Measurements from ENCODE around the gene ADK. TPM values are rescaled to one million over a fixed set of nuclear protein-coding genes. Genes with fewer than 3 reads are reported as not detected.

The ADK gene
- total RNA-seq, 1 donor from 2014 or later = 26.2 TPM

DNA sequence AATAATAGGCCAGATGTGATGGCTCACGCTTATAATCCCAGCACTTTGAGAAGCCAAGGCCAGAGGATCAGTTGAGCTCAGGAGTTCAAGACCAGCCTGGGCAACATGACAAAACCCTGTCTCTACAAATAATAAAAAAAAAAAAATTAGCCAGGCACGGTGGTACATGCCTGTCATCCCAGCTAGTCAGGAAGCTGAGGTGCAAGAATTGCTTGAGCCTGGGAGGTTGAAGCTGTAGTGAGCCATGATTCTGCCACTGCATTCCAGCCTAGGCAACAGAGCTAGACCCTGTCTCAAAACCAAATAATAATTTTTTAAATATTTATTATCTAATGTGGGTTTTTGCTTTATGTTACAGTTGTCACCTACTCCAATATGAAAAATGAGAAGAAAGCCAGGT, 178.9 kb downstream of the ADK start:
- no peak for DNase-seq (ENCODE audit: low spot score in 2 of 2, unreplicated experiment in 2 of 2)
- H3K27me3 Mint-ChIP-seq (ENCODE audit: low read depth) = no peaks in the 10 kb centered on the region
- H3K36me3 Mint-ChIP-seq = peaks cover 12% of the 10 kb centered on the region
- H3K27ac Mint-ChIP-seq = no peak overlapping the region
- H3K4me3 Mint-ChIP-seq = no peak overlapping the region
- peaks cover 15% of the 10 kb centered on the region for H3K9me3 Mint-ChIP-seq
- peaks cover 8% of the 10 kb centered on the region for H3K4me1 Mint-ChIP-seq
- TF ChIP-seq, protein P1, sequence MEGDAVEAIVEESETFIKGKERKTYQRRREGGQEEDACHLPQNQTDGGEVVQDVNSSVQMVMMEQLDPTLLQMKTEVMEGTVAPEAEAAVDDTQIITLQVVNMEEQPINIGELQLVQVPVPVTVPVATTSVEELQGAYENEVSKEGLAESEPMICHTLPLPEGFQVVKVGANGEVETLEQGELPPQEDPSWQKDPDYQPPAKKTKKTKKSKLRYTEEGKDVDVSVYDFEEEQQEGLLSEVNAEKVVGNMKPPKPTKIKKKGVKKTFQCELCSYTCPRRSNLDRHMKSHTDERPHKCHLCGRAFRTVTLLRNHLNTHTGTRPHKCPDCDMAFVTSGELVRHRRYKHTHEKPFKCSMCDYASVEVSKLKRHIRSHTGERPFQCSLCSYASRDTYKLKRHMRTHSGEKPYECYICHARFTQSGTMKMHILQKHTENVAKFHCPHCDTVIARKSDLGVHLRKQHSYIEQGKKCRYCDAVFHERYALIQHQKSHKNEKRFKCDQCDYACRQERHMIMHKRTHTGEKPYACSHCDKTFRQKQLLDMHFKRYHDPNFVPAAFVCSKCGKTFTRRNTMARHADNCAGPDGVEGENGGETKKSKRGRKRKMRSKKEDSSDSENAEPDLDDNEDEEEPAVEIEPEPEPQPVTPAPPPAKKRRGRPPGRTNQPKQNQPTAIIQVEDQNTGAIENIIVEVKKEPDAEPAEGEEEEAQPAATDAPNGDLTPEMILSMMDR (IDR thresholded peaks at IDR 0.05; ENCODE audit: unreplicated experiment) = no peak

DNA sequence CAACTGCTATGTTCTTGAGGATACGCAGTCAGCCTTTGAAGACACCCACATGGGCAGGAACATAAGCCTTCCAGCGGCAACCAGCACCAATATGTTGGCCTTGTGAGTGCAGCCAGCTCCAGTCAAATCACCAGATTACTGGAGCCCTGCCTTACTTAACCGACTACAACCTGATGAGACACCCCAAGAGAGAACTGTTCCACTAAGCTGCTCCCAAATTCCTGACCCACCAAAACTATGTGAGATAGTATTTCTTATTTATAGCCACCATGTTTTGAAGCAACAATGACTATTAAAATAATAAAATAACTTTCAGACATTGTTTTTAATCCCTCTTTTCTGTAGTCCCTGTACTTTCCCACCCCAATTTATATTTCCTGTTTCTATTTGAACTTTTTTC, 179.6 kb downstream of the ADK start:
- TF ChIP-seq, protein P1 (IDR thresholded peaks at IDR 0.05; ENCODE audit: unreplicated experiment) = no peak
- Mint-ChIP-seq H3K4me1 (peaks cover 8% of the 10 kb centered on the region), H3K4me3 (no peak overlapping the region), H3K9me3 (peaks cover 17% of the 10 kb centered on the region), H3K27me3 (ENCODE audit: low read depth) (no peaks in the 10 kb centered on the region), H3K36me3 (peaks cover 12% of the 10 kb centered on the region), H3K27ac (no peak overlapping the region)
- DNase-seq (ENCODE audit: low spot score in 2 of 2, unreplicated experiment in 2 of 2) = no peak

DNA sequence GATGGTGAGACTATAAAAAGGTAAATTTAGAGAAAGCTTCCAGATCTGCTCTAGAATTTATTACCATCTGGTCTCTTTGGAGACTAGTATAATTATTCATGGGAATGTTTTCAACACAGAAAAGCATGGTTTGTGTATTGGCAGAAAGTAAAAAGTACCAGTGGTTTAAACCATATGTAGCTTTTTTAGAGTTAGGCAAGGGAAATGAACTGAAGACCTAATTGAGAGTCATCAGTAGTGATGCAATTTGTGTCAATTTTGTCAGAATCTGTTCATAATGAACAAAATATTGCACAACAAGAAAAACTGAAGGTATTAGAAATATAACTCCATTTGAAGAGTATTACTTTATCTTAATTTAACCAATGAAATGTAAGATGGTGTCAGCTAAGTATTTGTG, 181.4 kb downstream of the ADK start:
- peaks cover 8% of the 10 kb centered on the region for H3K4me1 Mint-ChIP-seq
- TF ChIP-seq, protein P1 (IDR thresholded peaks at IDR 0.05; ENCODE audit: unreplicated experiment) = no peak
- H3K27me3 Mint-ChIP-seq (ENCODE audit: low read depth) = no peaks in the 10 kb centered on the region
- no peak for DNase-seq (ENCODE audit: low spot score in 2 of 2, unreplicated experiment in 2 of 2)
- no peak overlapping the region for H3K27ac Mint-ChIP-seq
- H3K4me3 Mint-ChIP-seq = no peak overlapping the region
- H3K36me3 Mint-ChIP-seq = peaks cover 12% of the 10 kb centered on the region
- peaks cover 12% of the 10 kb centered on the region for H3K9me3 Mint-ChIP-seq

DNA sequence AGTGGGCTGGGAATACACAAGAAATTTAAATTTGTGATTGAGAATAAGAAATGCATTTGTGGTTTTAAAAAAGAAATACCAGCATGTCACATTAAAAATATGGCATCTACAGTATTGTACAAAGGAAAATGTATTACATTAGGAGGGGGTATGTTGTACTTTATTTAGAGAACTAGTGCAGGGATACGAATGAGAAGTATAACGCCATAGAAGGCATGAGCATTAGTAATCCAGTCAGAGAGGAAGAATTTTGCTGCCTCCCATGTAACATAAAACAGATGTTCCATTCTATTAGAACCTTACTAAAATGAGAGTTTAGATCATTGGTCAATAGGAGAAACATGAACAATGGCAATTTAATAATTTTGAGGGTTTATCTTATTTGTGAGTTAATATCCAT, 182.2 kb downstream of the ADK start:
- DNase-seq (ENCODE audit: low spot score in 2 of 2, unreplicated experiment in 2 of 2) = no peak
- peaks cover 8% of the 10 kb centered on the region for H3K4me1 Mint-ChIP-seq
- no peak overlapping the region for H3K4me3 Mint-ChIP-seq
- no peaks in the 10 kb centered on the region for H3K27me3 Mint-ChIP-seq (ENCODE audit: low read depth)
- TF ChIP-seq, protein P1 (IDR thresholded peaks at IDR 0.05; ENCODE audit: unreplicated experiment) = no peak
- H3K27ac Mint-ChIP-seq = peak overlapping the region; percentile 32
- H3K9me3 Mint-ChIP-seq = peaks cover 12% of the 10 kb centered on the region
- peaks cover 12% of the 10 kb centered on the region for H3K36me3 Mint-ChIP-seq

DNA sequence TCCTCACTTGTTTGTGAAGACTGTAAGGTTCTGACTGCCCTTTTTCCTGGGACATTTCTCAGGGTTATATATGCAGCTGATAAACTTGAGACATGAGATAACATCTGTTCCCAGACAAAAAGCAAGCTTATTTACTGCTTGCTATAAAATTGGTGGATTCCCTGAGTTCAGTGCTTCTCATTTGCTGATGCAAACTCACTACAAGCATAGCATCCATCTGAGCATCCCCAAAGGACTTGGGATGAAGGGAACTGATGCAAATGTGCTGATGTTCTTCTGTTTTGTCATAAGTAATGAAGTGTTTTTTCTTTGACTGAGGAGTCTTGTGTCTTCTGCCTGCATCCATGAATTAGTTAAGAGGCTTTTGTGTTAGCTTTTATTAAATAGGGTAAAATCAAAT, 183.2 kb downstream of the ADK start:
- H3K4me3 Mint-ChIP-seq = no peak overlapping the region
- H3K27me3 Mint-ChIP-seq (ENCODE audit: low read depth) = no peaks in the 10 kb centered on the region
- H3K27ac Mint-ChIP-seq = no peak overlapping the region
- no peak for DNase-seq (ENCODE audit: low spot score in 2 of 2, unreplicated experiment in 2 of 2)
- peaks cover 12% of the 10 kb centered on the region for H3K36me3 Mint-ChIP-seq
- peaks cover 8% of the 10 kb centered on the region for H3K4me1 Mint-ChIP-seq
- TF ChIP-seq, protein P1 (IDR thresholded peaks at IDR 0.05; ENCODE audit: unreplicated experiment) = no peak
- H3K9me3 Mint-ChIP-seq = peaks cover 12% of the 10 kb centered on the region

DNA sequence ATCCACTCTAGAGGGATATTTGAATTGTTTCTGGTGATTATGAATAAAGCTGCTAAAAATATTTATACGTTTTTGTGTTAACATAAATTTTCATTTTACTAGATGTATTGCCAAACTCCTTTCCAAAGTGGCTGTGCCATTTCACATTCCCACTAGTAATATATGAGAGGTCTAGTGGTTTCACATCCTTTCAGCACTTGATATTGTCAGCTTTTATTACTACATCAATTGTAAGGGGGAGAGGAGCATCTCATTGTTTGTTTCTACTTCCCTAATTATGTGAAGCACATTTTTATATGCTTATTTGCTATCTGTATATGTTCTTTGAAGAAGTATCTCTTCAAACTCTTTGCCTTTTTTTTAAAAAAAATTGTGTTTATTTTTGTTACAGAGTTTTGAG, 184.5 kb downstream of the ADK start:
- TF ChIP-seq, protein P1 (IDR thresholded peaks at IDR 0.05; ENCODE audit: unreplicated experiment) = no peak
- no peak for DNase-seq (ENCODE audit: low spot score in 2 of 2, unreplicated experiment in 2 of 2)
- no peak overlapping the region for H3K4me3 Mint-ChIP-seq
- H3K4me1 Mint-ChIP-seq = peaks cover 8% of the 10 kb centered on the region
- H3K9me3 Mint-ChIP-seq = peaks cover 12% of the 10 kb centered on the region
- H3K27me3 Mint-ChIP-seq (ENCODE audit: low read depth) = no peaks in the 10 kb centered on the region
- H3K27ac Mint-ChIP-seq = no peak overlapping the region
- peaks cover 11% of the 10 kb centered on the region for H3K36me3 Mint-ChIP-seq

Measured in mesothelial cell of epicardium (in vitro differentiated cells).